GM18511 (cell line): ENCODE data around the gene PTGDR.

ENCODE experiments used
- ATAC-seq: cut with Tn5 transposase; IDR thresholded peaks from one replicate; pipeline ENCODE4 v1.9.1; 2021; ENCODE audit warnings: mild to moderate bottlenecking, moderate library complexity; ENCODE audit not compliant: unreplicated experiment

PTGDR gene

GRCh38 chr14:52267501-52268278, at the start of gene PTGDR:
Gene PTGDR (plus strand): TSS chr14:52267698. CDS start chr14:52267815, 117 bp downstream.
- no peak for ATAC-seq

DNA sequence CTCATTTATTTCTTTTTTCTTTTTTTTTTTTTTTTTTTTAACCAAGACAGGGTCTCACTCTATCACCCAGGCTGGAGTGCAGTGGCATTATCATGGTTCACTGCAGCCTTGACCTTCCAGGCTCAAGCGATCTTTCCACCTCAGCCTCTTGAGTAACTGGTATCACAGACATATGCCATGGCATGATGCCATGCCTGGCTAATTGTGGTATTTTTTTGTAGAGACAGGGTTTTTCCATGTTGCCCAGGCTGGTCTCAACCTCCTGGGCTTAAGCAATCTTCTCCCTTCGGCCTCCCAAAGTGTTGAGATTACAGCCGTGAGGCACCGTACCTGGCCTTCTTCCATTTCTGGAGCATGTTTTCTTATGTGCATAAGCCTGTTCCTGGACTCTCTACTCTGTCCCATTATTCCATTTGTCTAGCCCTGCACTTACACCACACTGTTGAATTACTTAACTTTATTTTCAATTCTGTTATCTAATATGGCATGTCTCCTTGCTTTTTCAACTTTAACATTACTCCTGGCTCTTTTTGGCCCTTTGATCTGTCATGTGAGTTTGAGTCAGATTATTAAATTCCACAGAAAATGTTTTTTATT, 47.9 kb upstream of the PTGDR start:
- ATAC-seq, result no peak

DNA sequence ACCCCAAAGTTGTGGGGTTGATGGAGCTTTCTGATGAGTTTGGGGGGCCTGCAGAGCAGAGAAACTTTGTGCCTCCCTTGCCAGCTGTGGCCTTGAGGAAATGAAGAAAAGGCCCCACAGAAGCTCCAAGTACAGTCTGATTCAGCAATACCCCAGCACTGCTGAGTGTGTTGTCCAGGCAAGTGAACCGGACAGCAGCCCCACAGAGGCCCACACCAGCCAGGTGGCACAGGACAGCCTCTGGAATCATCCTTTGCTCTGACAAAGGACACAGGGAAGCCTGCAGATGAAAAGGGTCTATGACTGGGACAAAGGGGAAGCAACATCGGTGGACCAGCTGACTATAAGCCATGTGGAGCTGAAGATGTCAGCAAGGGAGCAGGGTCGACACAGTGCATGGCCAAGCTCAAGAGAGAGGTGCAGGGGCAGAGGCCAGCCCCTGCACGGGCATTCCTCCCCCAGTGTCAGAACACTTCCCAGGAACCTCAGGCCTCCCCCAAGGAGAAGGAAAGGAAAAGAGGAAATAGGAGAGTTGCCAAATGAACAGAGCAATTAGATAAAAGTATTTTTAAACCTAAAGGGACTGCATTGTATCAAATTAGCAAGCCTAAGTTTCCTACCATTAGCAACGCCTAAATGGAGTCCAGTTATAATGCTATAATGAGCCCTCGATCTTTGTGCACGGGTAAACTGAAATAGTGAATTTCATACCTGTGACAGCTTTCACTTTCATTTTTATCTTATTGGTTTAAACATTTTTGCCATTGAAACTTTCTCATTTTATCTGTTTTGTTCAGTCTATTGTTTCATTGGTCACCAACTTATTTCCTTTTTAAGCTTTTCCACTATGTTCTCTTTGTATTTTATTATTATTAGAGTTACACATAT, 46.3 kb upstream of the PTGDR start:
- no peak for ATAC-seq

- ATAC-seq, result no peak
Observed at GRCh38 chr14:52222901-52223300, 44.6 kb upstream of the PTGDR start.

DNA sequence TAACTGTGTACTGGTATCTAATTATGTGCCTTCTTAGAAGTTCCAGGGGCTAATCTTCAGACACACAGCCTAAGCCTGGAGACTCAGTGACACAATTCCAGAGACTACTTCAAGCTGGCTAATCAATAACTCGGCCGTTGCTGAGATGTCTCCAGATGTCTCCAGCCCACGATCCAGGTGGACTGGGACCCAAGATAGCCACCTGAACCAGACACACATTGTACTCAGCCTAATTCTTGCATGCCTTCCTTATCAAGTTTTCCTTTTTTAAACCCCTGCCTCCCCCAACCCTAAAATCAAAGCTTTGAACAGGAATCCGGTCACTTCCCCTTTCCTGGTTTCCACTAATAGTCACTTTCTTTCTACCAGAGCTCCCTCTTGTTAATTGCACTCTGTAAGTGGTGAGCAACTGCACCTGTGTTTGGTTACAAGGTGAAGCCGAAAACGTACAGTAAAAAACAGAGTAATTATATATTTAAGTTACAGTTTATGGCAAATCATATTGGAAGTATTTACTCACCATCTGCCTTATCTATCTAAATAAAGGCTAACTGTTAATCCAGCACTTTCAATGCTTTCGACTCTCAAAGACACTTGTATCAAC, 39.8 kb upstream of the PTGDR start:
- ATAC-seq, result no peak

DNA sequence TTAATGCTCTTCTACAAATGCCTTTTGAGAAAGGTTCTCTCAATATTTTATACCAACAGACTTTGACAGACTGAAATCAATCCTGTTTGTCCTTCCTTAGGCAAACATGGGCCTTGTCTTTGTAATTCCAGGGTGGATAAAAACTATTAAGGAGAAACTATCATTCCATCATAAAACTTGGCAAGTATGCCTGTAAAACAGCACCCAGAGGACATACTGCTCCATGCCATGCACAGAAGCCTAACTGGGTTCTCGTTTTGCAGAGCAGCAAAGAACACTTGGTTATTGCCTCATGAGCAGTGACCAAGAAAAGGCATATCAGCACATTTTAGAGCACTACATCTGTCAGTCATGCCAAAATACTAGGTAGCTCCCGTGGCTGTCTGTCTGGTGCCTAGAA, 33.8 kb upstream of the PTGDR start:
- ATAC-seq, result no peak

DNA sequence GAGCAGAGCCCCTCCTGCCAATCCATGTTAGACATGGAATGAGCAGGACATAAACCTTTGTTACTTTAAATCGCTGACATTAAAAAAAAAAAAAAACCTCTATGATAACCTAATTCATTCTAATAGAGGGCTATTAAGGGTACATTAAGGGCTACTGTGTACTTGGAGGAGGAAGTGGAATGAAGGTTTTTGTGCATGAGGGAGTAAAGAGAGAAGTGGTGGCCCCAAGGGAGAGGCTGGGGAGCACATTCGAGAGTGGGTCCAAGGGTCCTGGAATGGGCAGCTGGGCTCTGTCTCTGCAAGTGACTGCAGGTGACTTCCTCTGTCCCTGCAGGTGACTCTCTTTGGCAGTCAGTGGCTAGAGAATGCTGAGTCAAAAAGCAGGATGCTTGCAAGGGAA, 32.1 kb upstream of the PTGDR start:
- ATAC-seq, result no peak

GRCh38 chr14:52235866-52236510, 31.5 kb upstream of the PTGDR start:
- ATAC-seq, result no peak

DNA sequence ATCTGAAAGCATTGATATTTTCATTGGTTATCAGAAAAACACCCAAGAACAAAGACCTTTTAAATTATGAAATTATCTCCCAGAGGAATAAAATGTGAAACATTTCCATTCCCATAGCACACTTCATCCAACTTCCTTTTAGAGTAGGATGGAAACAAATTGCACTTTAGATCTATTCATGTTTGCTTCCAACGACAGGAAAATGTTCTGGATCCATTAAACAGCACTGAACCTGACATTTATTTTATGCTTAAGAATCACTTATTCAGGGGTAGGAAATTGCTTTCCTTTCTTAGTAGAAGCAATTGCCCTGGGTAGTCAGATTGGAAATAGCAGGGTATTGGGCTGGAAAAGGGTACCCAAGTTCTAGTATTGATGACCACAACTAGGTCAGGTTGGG, 28.8 kb upstream of the PTGDR start:
- ATAC-seq, result no peak

GRCh38 chr14:52240623-52241022, 26.9 kb upstream of the PTGDR start:
- ATAC-seq, result no peak

DNA sequence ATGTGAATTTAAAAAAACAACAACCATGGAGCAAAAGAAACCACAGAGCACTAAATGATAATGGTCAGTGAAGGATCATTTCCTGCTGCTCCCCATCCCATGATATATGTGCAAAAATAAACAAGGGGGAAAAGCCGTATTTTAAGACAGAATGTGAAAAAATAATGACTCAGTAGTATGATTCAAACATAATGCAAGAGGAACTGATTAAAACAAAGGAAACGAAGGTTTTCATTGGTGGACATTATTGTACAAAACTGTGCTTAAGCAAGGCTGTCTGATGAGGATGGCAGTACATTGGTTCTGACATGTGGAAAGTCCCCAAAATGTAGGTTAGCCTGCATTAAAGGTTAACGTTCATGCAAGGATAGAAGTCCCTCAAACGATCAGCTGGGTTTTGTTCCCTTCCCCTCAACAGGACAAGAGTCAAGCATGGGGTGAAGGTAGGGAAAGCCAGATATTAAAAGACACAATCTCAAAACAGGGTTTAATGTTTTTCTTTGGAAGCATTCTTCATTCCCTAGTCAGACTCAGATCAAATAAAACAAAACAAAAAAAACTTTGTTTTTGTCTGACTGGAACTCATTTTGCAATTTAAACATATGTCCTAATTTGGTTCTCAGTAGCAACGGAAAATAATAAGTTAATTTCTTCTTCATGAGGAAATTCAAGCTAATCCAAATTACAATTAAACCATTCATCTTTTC, 26.3 kb upstream of the PTGDR start:
- no peak for ATAC-seq

DNA sequence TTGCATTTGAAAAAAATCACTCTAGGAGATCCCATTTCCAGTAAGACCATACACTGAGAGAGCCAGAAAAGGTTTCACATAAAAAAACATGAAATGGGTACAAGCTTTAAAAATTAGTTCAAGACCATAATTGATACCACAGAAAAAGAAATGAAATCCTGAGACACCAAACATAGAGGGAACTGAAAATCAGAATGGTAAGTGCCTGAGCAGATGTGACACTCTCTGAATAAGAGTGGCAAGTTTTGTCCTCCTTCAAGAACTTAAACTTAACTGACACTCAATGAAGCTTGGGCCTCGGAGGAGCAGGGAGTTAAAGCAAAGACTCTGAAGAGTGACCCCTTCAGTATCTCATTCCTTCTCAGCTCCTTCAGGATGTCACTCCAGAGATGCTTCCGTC, 23.2 kb upstream of the PTGDR start:
- ATAC-seq, result peak; percentile 80

DNA sequence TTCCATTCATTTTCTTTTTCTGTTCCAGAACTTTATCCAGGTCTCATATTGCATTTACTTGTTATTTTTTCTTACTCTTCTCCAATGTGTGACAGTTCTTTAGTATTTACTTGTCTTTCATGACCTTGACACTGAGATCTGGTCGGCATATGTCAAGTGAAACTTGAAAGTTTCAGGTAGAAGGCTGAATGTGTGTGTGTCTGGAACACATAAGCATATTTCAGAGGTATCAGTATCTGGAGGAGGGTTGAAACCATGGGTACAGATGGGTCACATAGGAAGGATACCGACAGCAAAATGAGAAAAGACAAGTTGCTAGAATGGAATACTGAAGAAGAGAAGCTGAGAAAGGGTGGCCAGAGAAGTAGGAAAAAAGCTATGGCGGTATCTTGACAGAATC, 22.5 kb upstream of the PTGDR start:
- ATAC-seq, result peak; percentile 73

DNA sequence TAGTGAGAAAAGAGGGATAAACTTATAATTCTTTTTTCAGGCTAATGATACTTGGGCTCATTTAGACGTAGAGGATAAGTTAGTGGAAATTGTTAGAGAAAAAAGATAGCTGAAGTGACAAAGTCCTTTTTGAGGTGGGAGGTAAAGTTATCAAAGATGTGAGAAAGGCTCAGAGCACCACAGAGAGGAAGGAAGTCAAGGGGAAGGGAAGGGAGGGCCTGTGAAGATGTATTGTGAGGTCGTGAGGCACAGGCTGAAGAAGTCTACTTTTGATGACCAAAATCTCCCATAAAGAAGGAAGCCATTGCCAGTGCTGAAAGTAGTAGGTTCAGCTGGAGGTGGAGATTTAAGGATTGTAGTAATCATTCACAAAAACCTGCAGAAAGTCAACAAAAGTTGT, 19.4 kb upstream of the PTGDR start:
- ATAC-seq, result no peak

DNA sequence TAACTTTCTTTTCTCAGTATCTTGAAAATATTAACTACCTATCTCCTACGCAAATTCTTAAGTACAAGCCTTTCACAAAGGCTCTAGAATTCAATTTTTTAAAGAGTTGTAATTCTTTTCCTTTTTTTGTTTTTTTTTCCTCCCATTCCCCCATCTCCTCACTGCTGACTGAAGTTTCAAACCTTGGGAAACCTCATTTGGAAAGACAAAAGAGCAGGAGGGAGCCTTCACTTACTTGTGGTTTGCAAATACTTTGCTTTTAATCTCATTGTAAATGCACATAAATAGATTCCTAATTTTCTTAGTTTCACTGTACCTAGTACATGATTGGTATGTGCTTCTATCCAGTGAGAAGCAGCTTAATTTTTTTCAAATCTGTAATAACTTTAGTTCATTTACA, 15.8 kb upstream of the PTGDR start:
- no peak for ATAC-seq

DNA sequence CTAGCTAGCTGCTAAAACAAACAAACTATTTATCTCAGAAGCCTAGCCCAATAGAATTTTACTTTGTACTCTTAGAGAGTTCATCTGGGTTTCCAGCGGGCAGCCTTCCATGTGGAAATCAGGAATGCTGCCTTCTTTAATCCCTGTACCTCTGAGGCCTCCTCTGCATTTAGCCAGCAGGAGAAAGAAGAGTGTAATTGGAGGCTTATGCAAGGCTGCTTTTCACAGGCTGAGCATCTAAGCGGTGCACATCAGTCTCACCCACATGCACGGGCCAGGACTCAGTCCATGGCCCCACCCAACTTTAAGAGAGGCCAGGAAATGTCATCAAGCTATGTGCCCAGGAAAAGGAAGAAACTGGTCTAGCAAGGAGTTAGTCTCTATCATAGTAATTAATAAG, 14.0 kb upstream of the PTGDR start:
- no peak for ATAC-seq

DNA sequence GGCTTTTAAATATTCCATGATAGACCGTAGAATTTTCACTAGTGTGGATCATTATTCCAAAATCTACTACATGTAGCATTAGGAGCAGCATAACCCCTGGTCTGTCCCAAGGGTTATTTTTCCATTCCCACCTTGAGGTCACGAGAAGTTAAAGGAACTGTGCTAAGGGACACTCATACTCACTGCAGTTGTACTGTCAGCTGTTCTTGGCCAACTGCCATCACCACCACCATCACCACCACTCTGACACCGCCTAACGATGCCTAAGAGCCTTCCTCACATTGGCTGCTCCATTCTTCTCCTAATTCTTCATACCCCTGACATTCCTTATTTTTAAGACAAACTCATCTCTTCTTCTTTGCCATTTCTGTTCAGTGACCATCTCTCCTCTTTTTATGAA, 13.4 kb upstream of the PTGDR start:
- ATAC-seq, result no peak

DNA sequence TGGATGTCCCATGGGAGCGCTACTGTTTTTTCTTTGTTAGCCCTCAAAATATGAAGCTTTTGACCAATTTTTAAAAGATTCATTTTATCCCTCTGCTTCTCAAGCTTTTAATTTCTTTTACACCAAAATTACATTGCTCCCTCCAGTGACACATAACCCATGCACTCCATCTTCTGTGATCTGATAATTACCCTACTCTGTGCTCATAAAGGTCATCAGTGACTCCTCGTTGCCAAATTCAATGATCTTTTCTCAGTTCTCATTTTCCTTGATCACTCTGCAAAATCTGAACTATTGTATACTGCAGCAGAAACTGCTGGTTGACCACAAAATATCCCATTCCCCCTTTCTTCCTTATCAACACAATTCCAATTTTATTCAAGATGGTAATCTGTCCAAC, 8.7 kb upstream of the PTGDR start:
- no peak for ATAC-seq

GRCh38 chr14:52259434-52259833, 8.1 kb upstream of the PTGDR start:
- ATAC-seq, result no peak

GRCh38 chr14:52262600-52262999, 4.9 kb upstream of the PTGDR start:
- no peak for ATAC-seq
